ENCODE results near the gene CDH23.

DNA sequence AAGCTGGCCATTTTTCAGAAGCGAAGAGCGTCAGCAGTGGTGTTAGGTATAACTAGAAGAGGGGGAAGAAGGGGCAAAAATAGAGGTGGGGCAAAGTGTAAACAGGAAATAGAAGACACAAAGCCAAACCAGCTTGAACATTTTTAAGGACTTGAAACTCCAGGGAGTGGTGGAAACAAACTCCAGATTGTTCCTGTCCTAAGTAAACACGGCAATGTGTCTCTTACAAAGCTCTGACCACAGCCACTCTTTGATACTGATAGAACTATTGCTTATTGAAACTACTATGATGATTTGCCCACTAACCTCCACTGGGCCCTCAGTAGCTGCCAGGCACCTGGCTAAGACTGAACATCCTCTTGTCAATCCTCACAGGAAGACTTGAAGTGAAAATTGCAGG, 20.8 kb upstream of the CDH23 start:
- TF ChIP-seq POLR2A (IDR thresholded peaks at IDR 0.05; ENCODE audit: low read length) (no peak), GATA1 (IDR thresholded peaks at IDR 0.05; ENCODE audit: low read depth, low read length) (no peak)

Measured in erythroblast (primary cell).